ENCODE results near the gene LYST. TPM values are rescaled to one million over a fixed set of nuclear protein-coding genes. Genes with fewer than 3 reads are reported as not detected.

The LYST gene
- total and polyA plus RNA-seq, 2 of the 8 experiments (the other 6 are each of a cell fraction or from before 2014, with no cell fraction given), result 0.29 to 0.58 TPM

DNA sequence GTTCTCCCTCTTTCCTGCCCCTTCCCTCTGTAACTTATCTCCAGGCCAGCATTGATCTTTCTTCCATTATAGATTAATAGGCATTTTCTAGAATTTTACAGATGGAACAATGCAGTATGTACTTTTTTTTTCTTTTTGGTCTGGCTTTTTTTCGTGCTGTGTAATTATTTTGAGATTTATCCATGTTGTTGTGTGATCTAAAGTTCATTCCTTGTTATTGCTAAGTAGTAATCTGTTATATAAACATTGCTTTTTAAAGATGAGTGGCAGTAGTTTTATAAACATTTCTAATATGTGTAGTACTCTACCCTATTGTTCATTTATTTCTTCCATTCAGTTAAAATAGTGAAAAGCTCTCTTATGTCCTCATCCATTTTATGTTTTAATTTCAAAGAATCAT lies 5.9 kb downstream of the LYST start:
- WGBS, 2 experiments (ENCODE audit: extremely low coverage in 1 of 2, insufficient coverage in 1 of 2, insufficient read length in 1 of 2, insufficient replicate concordance in 2 of 2, low coverage in 1 of 2, low lambda C conversion rate in 2 of 2, missing lambda C conversion rate in 1 of 2), result 67% methylated on average over 1 of the region's 1 CpG; no CpG with 5 or more reads in 1 of the 2 experiments
- Histone ChIP-seq H3K79me2 (ENCODE audit: control insufficient read depth in 1 of 2, insufficient read depth in 2 of 2, low read length in 2 of 2) (no peaks in the 10 kb centered on the region), H4K91ac (replicated peaks; ENCODE audit: insufficient read length, low read length) (no peak overlapping the region)

More for the DNA sequence above, 5.9 kb downstream of the LYST start:
- Histone ChIP-seq H3K18ac (ENCODE audit: extremely low read depth, low read length) (no peak overlapping the region), H2AFZ (ENCODE audit: low read length) (no peak overlapping the region), H3K79me1 (ENCODE audit: low read depth, low read length) (no peaks in the 10 kb centered on the region), H4K5ac (ENCODE audit: insufficient read length, low read depth, low read length) (no peak overlapping the region), H3K27me3 (replicated peaks in 1 of 4; ENCODE audit: control insufficient read depth in 3 of 4, extremely low read depth in 1 of 4, insufficient read depth in 3 of 4, low read length in 3 of 4) (peaks cover 2 to 17% (median 11%) of the 10 kb centered on the region in 4 experiments), H2BK5ac (ENCODE audit: low read depth, low read length) (no peak overlapping the region), H3K4me3 (ENCODE audit: extremely low read depth in 1 of 4, insufficient read depth in 2 of 4, low read depth in 3 of 4, low read length in 4 of 4) (no peak overlapping the region), H2BK12ac (ENCODE audit: low read depth, low read length) (no peak overlapping the region), H3K4me2 (ENCODE audit: insufficient read depth in 1 of 2, low read depth in 2 of 2, low read length in 2 of 2) (no peak overlapping the region), H2BK120ac (replicated peaks; ENCODE audit: low read depth, low read length) (no peak overlapping the region), H3K9me3 (ENCODE audit: insufficient read depth in 2 of 2, low read depth in 1 of 2, low read length in 1 of 2) (no peaks in the 10 kb centered on the region), H3K56ac (replicated peaks; ENCODE audit: insufficient read length, low read depth, low read length) (no peak overlapping the region), H2AK5ac (ENCODE audit: low read depth, low read length) (no peak overlapping the region), H4K8ac (ENCODE audit: extremely low read depth, insufficient read depth, low read length) (no peak overlapping the region), H3K23ac (ENCODE audit: insufficient read length) (no peak overlapping the region), H3K4ac (replicated peaks; ENCODE audit: insufficient read length, low read depth, low read length) (no peak overlapping the region), H3K14ac (ENCODE audit: insufficient read length) (no peak overlapping the region), H4K20me1 (replicated peaks in 1 of 2; ENCODE audit: control insufficient read depth in 1 of 2, insufficient read depth in 2 of 2, low read length in 2 of 2) (no peaks in the 10 kb centered on the region), H3K27ac (ENCODE audit: low read depth, low read length) (no peak overlapping the region), H2BK20ac (ENCODE audit: low read length) (no peak overlapping the region), H3K36me3 (ENCODE audit: control insufficient read depth in 2 of 4, insufficient read depth in 4 of 4, low read length in 3 of 4) (no peaks in the 10 kb centered on the region), H3K9ac (replicated peaks in 1 of 4; ENCODE audit: extremely low read depth in 1 of 4, low read depth in 3 of 4, low read length in 3 of 4) (no peak overlapping the region), H3K23me2 (ENCODE audit: low read depth, low read length) (peaks cover 2% of the 10 kb centered on the region; the same call in 1 of the 2 replicates), H2BK15ac (ENCODE audit: low read length) (no peak overlapping the region), H3K4me1 (replicated peaks in 1 of 4; ENCODE audit: control insufficient read depth in 3 of 4, insufficient read depth in 4 of 4, low read length in 3 of 4) (no peaks in the 10 kb centered on the region)
- POLR2A ChIA-PET (ENCODE audit: partially characterized antibody), result no interaction called here
- CTCF ChIA-PET (ENCODE audit: partially characterized antibody), result interaction anchor here (1.3 to 1.4 kb wide), 2 partner anchors 73 to 111 kb away, joined by 3 read pairs; no protein-coding TSS in a partner anchor
- TF ChIP-seq POU5F1 (IDR thresholded peaks at IDR 0.05; ENCODE audit: low read depth, low read length) (no peak), KDM5A (IDR thresholded peaks at IDR 0.05; ENCODE audit: low read length) (no peak), SRF (IDR thresholded peaks at IDR 0.05; ENCODE audit: low read depth, low read length) (no peak), POLR2A (IDR thresholded peaks at IDR 0.05; ENCODE audit: control extremely low read depth in 1 of 2, low read depth in 2 of 2, low read length in 2 of 2) (no peak), CBX5 (IDR thresholded peaks at IDR 0.05; ENCODE audit: low read depth, low read length) (no peak), CHD2 (IDR thresholded peaks at IDR 0.05; ENCODE audit: low read length) (no peak), ATF2 (IDR thresholded peaks at IDR 0.05; ENCODE audit: low read length) (no peak), HDAC2 (IDR thresholded peaks at IDR 0.05; ENCODE audit: borderline replicate concordance in 1 of 2, low read depth in 2 of 2, low read length in 2 of 2) (no peak), EP300 (IDR thresholded peaks at IDR 0.05; ENCODE audit: borderline replicate concordance in 1 of 2, low read depth in 2 of 2, low read length in 2 of 2) (no peak), CHD1 (IDR thresholded peaks at IDR 0.05; ENCODE audit: low read depth, low read length) (no peak), YY1 (IDR thresholded peaks at IDR 0.05; ENCODE audit: low read depth, low read length) (no peak)
- FAIRE-seq (no peak), DNase-seq (ENCODE audit: low read depth in 1 of 2, low spot score in 2 of 2) (no peak)

Measured in H1 (cell line).